HTR-8/SVneo (cell line): ENCODE data around the gene STMN1.

Experiments used
- DNase-seq: peaks from one replicate; pipeline ENCODE4 v3.0.0; 2011; ENCODE audit warnings: low spot score, mixed read lengths; ENCODE audit not compliant: insufficient read length
- FAIRE-seq: peaks from 2 replicates; lab custom pipeline; 2011; peaks lifted over from hg19 to GRCh38; lab: Jason Lieb, UNC

Gene STMN1

GRCh38 chr1:25922056-25922970, 16.1 kb upstream of the STMN1 start:
- DNase-seq (no peak), FAIRE-seq (no peak)

GRCh38 chr1:25918615-25919014, 12.4 kb upstream of the STMN1 start:
- FAIRE-seq: no peak
- no peak for DNase-seq

GRCh38 chr1:25917996-25918395, 11.8 kb upstream of the STMN1 start:
- DNase-seq: no peak
- FAIRE-seq: no peak

GRCh38 chr1:25916460-25916859, 10.2 kb upstream of the STMN1 start:
- FAIRE-seq: no peak
- no peak for DNase-seq

GRCh38 chr1:25914074-25914995, 8.1 kb upstream of the STMN1 start:
- DNase-seq: no peak
- no peak for FAIRE-seq

GRCh38 chr1:25913206-25913605, 7.0 kb upstream of the STMN1 start:
- FAIRE-seq: no peak

GRCh38 chr1:25912076-25912831, 6.0 kb upstream of the STMN1 start:
- FAIRE-seq (no peak), DNase-seq (peak; percentile 51)

More at GRCh38 chr1:25913206-25913605, 7.0 kb upstream of the STMN1 start:
- no peak for DNase-seq

GRCh38 chr1:25911162-25911561, 4.9 kb upstream of the STMN1 start:
- DNase-seq (no peak), FAIRE-seq (no peak)

- DNase-seq (no peak), FAIRE-seq (no peak)
Observed at GRCh38 chr1:25909040-25909439, 2.8 kb upstream of the STMN1 start.

- FAIRE-seq (no peak), DNase-seq (no peak)
Observed at GRCh38 chr1:25908161-25908560, 1.9 kb upstream of the STMN1 start.

GRCh38 chr1:25907601-25908000, 1.4 kb upstream of the STMN1 start:
- no peak for DNase-seq
- FAIRE-seq: no peak

GRCh38 chr1:25906644-25907300, 553 bp upstream of the STMN1 start:
- FAIRE-seq: no peak
- DNase-seq: no peak

- FAIRE-seq: no peak
- DNase-seq: peak; percentile 90
Observed at GRCh38 chr1:25904943-25905679, 1.1 kb downstream of the STMN1 start.

GRCh38 chr1:25903986-25904385, 2.2 kb downstream of the STMN1 start:
- no peak for FAIRE-seq
- no peak for DNase-seq

GRCh38 chr1:25902462-25902861, 3.8 kb downstream of the STMN1 start:
- no peak for DNase-seq
- no peak for FAIRE-seq

GRCh38 chr1:25900219-25900618, 6.0 kb downstream of the STMN1 start:
- DNase-seq: no peak
- no peak for FAIRE-seq

- DNase-seq: no peak
- FAIRE-seq: no peak
Observed at GRCh38 chr1:25899792-25900191, 6.4 kb downstream of the STMN1 start.

- DNase-seq (no peak), FAIRE-seq (no peak)
Observed at GRCh38 chr1:25898223-25899015, 7.8 kb downstream of the STMN1 start.
